D721Med (cell line): Measurements from ENCODE around the gene GPR157.
A peak's percentile ranks its signal among the peaks of the same experiment; 100 is the strongest.
"Not testable (repeated sequence)": the region's sequence is repeated elsewhere in the genome, so short reads cannot be mapped to it uniquely, and the experiment has no call there.

Experiments used
- DNase-seq: peaks from one replicate; pipeline ENCODE4 v3.0.0; 2011; ENCODE audit warnings: low spot score; ENCODE audit not compliant: insufficient read length
- FAIRE-seq: peaks from 2 replicates; lab custom pipeline; 2011; peaks lifted over from hg19 to GRCh38; lab: Jason Lieb, UNC
- TF ChIP-seq, protein P1 (sequence below): IDR thresholded peaks from 2 replicates; pipeline ENCODE4 v1.5.1; 2012; ENCODE audit warnings: mild to moderate bottlenecking, control low read depth; ENCODE audit not compliant: insufficient read depth; ENCODE audit errors: missing control alignments

Gene GPR157

DNA sequence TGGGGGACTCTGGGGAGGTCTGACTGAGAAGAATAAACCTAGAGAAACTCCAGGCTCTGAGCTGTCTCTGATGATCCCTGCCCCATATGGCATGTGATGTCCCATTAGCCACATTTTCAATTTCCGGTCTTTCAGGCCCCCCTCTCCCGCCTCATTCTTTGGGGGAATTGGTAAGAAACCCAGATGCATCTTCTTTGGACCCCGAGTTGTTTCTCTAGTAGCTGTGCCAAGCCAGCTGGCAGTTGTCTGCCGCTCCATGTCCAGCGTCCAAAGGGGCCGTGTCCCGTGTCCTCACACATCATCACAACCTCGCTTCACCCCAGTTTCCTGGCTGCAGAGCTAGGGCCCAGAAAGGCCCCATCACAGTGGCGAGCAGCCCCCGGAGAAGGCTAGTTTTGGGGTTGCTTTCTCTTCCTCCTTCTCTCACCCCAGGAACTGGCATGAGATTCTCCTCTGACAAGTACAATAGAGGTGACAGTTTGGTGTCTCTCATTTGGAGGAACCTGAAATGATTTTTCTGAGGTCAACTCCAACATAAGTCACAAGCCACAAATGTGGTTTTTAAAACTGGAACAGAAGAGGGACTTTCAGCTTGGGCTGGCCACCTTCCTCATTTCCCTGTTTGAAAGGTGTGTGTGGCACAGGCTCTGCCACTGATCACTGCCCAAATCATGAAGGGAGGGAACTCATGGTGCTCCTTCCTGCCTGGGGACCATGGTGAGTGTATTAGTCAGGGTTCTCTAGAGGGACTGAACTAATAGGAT, 6.4 kb upstream of the GPR157 start:
- DNase-seq: no peak
- TF ChIP-seq, protein P1, sequence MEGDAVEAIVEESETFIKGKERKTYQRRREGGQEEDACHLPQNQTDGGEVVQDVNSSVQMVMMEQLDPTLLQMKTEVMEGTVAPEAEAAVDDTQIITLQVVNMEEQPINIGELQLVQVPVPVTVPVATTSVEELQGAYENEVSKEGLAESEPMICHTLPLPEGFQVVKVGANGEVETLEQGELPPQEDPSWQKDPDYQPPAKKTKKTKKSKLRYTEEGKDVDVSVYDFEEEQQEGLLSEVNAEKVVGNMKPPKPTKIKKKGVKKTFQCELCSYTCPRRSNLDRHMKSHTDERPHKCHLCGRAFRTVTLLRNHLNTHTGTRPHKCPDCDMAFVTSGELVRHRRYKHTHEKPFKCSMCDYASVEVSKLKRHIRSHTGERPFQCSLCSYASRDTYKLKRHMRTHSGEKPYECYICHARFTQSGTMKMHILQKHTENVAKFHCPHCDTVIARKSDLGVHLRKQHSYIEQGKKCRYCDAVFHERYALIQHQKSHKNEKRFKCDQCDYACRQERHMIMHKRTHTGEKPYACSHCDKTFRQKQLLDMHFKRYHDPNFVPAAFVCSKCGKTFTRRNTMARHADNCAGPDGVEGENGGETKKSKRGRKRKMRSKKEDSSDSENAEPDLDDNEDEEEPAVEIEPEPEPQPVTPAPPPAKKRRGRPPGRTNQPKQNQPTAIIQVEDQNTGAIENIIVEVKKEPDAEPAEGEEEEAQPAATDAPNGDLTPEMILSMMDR: no peak
- FAIRE-seq: no peak

GRCh38 chr1:9133870-9134585, 5.1 kb upstream of the GPR157 start:
- TF ChIP-seq, protein P1: no peak
- FAIRE-seq: no peak
- no peak for DNase-seq

- FAIRE-seq (no peak), DNase-seq (peak; percentile 71)
- TF ChIP-seq, protein P1: no peak
These were observed 552 bp upstream of the GPR157 start for GRCh38 chr1:9129266-9130041.

DNA sequence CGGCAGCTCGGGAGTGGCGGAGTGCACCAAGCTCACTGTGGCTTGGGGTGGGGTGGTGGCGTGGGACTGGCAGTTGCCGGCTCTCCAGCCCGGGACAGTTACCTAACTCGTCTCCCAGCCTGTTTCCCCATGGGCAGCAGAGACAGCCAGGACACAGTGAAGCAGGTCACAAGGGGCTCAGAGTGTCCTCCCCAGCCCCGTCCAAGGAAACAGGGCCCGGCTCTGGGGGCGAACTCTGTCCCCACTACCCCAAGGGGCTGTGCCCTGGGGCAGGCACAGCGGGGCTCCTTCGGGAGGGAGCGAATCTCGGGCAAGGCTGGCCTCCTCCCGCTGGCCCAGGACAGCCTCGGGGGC, 759 bp downstream of the GPR157 start:
- FAIRE-seq (no peak), DNase-seq (no peak)
- TF ChIP-seq, protein P1: no peak

DNA sequence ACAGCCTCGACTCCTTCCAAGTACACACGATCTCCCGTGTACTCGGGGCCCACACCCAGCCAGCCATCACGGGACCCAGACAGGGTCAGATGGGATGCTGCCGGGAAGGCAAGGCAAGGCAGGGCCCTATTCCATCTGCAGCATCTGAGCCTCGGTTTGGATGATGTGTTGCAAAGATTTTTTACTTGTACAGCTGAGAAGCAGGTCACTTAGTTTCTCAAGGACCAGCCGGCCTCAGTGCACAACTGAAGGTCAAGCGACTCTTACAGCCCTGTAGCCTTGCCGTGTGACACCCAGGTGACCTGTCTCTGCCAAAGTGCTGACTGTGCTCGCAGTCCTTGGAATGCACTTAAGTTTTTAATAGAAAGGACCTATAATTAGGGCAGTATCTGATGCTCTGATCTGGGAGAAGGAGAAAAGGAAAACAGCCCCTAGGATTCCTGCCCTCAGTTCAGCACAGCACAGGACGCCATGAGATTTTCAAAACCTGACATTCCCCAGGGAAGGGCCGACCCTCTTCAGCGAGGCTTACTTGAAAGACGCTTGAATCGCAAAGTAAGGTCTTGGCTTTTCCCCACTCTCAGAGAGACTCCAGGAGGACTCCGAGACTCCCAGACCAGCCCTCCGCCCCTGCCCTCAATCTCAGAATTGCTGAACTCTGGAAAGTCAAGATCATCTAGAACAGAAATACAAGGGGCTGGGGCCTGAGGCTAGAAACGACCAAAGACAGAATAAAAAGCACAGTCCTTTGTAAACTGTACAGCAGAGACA, 1.3 kb downstream of the GPR157 start:
- DNase-seq (no peak), FAIRE-seq (no peak)
- TF ChIP-seq, protein P1: no peak

GRCh38 chr1:9126511-9126910, 2.4 kb downstream of the GPR157 start:
- TF ChIP-seq, protein P1: no peak
- FAIRE-seq (no peak), DNase-seq (no peak)

DNA sequence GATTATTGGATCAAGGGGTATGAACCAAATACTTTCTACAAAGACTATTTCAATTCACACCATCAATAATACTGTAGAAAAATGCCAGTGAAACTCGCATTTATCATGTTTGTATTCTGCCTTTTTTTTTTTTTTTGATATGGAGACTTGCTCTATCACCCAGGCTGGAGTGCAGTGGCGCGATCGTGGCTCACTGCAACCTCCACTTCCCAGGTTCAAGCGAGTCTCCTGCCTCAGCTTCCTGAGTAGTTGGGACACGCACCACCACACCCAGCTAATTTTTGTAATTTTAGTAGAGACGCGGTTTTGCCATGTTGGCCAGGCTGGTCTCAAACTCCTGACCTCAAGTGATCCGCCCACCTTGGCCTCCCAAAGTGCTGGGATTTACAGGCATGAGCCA, 3.1 kb downstream of the GPR157 start:
- DNase-seq, FAIRE-seq: not testable (repeated sequence)
